Fibroblast of the conjunctiva (primary cell): ENCODE measurements around the gene HDAC7.

Experiments used
- DNase-seq: peaks from one replicate; pipeline ENCODE4 v3.0.0-alpha.2; 2010; ENCODE audit warnings: low read depth

Gene HDAC7

DNA sequence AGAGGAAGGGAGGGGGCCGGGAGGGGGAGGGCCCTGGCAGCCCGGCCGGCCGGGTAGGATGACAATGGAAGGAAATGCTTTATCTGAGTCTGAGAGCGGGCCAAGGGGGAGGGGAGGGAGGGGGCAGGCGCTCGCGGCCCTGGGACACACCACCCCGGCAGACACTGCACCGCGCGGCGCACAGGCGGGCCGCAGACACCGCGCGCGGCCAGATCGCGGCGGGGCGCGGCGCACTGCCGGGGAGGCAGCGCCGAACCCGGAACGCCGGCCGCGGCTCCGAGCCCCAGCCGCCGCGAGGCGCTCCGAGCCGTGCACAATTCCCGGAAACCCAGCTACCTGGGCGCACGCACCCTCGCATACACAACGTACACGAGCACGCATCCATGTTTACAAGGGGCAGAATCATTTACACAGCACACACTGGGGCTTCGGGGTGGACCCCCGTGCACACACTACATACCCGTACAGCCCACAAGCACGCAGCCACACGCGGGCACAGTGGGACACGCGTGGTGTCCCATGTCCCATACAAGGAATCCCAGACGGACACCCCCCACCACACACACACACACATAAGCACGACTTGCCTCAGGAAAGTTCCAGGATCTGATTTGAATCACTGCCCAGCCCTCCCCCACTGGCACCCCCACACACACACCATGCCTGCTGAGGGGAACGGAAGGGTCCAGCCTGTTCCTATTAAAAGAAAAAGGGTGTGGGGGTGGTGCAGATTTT lies at the start of gene HDAC7:
TSS of gene HDAC7 (minus strand) at position 8 of the 735 bp plus-strand sequence. CDS start 118 bp downstream, outside the sequence.
- peak; percentile 75 for DNase-seq

DNA sequence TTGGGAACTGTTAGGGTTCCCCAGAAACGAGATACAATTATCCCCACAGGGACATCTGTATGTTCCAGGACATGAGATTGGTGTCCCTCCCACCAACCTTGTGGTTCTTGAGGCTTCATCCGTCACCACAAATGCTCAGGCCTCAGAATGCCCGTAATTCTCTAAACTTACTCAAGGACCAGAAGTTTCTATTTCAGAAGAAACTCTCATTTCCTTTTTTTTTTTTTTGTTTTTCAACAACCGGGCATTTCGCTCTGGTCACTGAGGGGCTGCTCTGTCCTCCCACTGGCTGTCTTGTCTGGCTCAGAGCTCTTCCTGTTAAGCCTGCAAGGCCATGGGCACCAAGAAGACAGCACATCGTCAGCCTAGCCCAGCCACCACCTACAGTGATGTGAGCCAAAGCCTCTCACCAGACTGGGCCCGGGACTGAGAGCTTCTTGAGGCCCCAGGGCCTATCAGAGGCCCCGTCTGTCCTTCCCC lies 48.9 kb upstream of the HDAC7 start:
- no peak for DNase-seq

DNA sequence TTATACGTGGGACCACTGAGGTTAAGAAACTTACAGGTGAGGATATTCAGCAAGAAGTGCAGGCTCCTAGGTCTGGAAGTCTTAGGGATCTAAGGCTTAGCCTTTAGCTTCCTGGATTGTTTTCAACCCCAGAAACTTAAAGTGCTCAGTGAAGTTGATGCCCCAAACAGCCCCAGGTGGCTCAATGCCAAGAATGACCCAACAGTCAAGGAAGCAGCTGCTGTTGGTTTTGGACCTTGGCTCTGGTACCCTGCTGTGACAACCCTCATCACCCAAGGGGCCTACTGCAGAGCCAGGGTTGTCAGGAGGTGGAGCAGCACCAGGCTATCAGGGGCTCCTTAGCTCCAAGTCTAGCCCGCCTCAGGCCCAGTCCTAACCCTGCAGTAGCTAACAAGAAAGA lies 48.3 kb upstream of the HDAC7 start:
- DNase-seq = no peak

DNA sequence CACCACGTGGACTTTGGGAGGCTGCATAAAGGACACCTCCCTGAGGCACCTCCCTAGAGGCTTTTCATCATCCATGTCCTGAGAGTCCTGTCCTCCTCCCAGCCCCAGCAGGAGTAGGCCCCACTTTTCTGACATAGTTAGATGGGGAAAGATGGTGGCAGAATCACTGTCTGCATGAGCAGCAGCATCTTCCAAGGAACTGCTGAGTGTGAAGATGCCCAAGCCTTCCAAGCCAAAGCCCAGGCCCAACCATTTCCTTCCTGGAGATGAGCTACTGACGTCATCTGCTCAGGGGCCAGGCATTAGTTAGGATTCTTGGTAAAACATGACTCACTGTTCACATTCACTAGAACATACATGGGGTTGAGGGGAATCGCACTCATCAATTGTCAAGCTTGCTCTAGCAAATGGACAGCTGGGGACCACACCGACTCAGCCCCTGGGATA lies 47.8 kb upstream of the HDAC7 start:
- peak; percentile 47 for DNase-seq

DNA sequence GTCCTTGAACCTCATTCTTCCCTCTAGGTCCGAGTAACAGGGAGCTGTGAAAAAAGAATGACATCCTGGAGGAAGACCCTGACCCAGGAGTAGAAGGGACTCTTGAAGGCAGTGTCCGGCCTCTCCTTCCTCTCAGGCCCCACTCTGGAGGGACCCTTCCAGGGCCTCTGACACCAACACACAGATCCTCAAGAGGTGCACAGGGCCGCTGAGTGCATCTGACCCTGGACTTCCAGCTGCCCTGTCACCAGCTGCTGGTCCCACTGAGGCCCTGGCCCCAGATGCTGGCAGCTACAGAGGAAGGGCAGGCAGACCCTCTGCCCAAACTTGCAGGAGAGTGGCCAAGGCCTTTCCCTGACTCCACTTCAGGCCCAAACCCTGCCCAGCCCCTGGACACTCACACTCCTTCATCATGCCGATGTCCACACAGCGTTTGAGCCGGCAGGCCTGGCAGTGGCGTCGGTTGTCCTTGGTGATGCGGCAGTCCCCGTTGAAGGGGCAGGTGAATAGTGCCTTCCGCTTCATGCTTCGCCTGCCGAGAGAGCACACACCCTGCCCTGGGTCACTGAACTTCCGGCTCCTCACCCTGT lies 45.0 kb upstream of the HDAC7 start:
- no peak for DNase-seq

DNA sequence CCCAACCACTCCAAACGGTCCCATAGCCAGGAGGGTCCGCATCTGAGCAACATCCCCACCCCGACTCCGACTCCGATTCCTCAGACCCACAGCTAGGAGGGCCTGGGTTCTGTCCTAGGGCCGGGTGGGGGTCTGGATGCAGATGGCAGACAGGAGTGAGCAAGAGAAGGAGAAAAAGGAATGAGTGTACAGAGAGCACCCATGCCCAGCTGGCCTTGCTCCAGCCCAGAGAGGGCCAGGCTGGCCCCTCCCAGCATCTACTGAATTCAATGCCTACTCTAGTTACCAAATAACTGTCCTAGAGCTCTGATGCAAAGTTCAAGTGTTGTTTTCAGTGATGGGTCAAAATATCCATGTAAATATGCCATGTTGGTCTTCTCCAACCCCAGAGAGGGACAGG lies 44.3 kb upstream of the HDAC7 start:
- DNase-seq = no peak

DNA sequence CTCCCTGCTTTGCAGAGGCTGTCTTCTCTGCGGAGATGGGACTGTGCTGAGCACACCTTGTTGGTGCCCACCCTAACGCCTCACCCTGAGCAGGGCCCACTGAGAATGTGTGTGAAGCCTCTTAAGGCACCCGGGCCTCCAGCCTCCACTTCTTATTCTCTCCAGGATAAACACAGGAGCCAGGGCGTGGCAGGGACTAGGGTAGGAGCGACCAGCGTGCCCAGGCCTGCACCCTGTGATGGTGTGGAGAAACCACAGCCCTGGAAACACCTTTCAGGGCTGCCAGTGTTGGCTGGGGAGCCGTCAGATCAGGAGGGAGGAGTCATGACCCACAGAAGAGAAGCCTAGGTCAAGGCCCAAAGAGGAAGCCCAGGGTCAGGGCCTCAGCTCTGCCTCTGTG lies 43.8 kb upstream of the HDAC7 start:
- no peak for DNase-seq

DNA sequence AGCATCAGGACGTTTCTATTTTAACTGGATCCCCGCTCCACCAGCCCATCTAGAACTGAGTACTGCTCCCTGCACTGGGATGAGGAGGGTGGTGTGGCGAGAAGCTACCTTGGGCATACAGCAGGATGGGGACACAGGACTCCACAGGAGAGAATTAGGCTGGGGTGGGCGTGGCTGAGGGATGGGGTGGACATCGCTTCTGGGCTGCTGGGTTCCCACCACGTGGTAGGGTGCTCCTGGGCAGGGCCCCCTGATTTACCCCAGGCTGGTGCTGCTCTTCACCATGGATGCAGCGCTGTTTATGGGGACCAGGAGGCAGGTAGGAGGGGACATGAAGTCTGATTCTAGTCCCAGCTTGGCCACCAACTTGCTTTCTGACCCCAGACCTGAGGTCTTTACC lies 43.2 kb upstream of the HDAC7 start:
- no peak for DNase-seq

DNA sequence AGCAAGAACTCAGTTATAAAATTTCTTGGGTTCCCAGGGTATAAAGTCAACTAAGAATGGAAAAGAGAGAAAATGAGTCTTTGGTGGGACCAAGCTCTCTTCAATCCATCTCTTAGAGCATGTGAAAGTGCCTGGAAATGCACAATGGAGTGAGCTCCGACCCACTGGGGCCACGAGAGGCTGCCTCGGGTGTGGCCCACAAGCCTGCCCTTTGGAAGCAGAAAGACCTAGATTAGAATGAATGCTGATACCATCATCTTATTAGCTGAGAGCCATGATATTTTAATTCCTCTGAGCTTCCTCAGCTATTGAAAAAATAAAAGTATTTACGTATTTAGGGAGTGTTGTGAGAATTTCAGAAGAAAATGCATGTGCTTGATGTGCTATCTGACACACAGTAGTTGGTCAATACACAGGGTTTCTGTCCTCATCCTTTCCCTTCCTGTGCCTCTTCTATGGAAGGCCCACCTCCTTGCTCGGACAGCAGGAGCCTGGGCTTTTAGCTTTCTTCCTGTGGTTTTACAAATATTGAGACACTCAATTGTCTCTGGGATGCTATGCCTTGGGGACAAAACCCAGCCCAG lies 42.6 kb upstream of the HDAC7 start:
- DNase-seq = no peak

DNA sequence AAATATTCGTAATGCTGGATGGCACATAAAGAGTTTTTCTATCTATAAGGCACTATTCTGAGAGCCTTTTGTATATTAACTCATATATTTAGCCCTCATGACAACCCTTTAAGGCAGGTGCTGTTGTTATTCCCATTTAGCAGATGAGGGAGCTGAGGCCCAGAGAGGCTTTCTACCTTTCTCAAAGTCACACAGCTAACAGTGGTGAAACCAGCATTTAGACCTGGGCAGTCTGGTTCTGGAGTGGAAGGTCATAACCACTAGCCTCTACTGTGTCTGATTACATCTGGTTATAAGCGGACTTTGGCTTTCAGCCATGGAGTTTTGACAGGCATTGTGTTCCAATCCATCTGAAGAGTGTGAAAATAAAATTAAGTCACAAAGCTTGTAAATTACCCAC lies 41.2 kb upstream of the HDAC7 start:
- DNase-seq = no peak

DNA sequence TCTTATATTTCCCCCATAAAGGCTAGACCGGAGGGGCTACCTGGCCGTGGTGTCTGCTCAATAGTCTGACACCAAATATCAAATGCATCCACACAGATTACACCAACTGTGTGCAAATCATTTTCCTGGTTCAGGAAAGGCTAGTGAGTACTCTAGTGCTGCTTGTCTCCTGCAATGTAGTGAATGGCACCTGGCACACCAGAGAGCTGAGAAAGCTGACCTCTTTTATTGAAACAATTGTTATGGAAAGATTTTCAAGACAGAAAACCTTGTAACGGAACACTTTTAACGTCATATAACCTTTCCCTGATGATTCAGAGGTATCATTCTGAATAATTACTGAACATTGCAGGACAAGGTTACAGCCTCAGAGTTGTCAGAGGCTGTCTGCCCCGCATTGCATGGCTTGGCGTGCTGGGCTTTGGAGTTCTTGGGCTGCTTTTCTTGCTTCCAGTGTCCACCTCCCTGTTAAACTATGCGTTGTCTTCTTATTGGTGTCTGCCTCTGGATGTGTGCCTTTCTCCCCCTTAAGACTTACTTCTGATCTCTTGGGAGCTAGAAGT lies 40.7 kb upstream of the HDAC7 start:
- DNase-seq = no peak

DNA sequence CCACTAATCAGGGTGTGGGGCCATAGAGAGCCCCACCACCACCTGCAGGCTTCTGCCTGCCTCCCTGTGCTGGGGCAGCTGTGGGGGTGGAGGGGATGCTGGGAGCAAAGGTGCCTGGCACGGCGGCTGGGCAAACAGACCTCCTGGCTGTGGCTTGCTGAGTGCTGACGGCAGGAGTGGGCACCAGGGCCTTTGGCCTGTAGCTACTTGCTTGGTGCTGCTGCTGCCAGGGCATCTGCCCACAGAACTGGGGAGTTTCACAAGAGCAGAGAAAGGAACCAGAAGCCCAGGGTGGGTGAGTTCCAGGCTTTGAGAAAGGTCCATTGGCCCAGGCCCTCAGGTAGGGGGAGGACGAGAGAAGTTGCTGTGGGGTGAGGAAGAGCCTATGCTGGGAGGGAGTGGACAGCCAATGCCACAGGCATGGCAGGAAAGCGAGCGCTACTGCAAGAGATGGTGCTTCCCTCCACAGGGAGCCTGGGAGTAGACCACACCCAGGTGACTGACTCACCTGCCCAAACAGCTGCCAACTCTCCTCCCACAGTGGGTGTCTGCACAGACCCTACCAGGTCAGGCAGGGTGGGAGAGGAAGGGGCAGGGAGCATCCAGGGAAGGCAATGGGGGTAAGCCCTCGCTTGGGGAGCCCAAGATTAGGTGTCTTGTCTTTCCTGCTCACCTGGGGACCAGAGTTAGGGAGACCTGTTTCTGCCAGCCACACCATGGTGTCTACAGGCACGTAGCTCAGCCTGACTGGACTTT lies 39.0 kb upstream of the HDAC7 start:
- DNase-seq = no peak

DNA sequence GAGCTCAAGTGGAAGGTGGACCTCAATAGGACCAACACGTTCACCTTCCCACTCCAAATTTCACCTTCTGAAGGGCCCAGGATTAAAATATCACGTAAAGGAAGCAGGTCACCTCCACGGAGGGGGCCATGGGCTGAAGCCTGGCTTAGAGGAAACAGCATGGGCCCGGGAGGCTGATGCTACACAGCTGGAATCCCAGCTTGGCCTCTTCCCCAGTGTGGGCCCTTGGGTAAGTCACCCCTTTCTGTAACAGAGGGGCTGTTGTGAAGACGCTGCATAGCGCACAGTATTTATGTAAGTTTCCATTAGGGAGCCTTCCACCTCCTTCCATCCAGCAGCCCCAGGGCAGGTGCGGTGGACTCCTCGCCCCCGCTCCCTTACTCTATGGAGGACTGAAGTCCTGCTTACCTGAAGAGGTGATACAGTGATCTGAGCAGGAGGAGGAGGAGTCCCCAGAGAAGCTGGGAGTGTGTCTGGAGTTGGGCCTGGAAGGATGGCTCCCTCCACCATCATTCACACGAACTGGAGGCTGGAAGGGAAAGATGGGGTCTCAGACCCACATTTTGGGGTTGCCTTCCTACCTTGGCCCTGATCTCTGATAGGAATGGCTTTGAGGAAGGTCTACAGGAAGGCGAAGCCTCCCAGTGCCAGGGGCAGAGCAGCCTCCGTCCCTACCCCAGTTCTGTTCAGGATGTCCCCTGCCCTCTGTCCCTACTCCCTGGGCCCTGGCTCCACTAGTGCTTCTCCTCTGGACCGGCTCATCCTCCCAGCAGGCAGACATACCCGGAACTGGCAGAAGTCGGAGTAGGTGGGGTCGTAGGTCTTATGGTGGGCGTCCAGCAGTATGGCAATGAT lies 37.2 kb upstream of the HDAC7 start:
- DNase-seq = no peak

DNA sequence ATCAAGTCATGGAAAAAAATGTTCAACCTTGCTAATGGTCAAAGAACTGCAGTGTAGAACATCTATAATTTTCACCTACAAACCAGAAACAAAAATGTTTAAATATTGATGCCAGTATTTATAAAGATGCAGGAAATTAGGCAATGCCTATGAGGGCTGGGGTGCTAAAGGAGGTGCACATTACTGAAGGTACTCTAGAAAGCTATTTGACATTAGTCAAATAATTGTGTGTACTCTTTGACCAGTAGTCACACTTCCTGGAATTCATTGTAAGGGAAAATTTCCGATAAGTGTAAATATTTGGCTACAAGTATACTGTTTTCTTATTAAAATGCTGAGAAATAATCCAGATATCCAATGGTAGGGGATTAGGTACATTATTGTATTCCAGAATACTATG lies 36.4 kb upstream of the HDAC7 start:
- DNase-seq = no peak

DNA sequence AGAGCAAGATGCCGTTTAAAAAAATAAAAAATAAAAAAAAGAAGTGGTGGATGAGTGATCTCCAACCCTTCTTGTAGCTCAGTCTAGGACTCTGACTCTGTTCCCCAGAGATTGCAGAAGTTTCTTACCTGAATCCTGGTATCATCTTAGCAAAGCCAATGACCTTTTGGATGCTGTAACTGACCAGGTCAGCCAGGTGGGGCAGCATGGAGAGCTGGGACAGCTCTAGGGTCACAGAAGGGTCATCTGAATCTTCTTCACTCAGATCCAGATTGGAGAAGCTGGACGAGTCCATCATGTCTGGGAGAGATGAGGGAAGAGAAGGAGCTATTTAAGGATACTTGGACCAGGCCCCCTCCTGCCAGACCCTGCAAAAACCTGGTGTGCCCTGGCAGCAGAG lies 35.8 kb upstream of the HDAC7 start:
- DNase-seq = no peak

DNA sequence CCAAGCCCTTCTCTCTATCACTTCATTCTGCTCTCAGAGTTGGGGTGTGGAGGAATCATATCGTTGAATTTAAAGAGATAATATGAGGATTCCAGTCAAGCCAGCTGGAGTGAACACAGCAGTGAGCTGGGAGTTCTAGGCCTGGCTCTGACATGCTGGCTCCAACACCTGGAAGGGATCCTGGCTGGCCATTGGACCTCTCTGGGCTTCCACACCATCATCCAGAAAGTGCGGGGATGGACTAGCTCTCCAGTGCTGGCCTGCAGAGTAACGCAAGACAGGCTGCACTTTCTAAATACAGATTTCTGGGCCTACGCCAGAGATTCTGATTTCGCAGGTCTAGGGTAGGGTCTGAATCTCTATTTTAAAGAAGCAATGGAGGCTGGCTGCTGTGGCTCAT lies 34.8 kb upstream of the HDAC7 start:
- DNase-seq = no peak

DNA sequence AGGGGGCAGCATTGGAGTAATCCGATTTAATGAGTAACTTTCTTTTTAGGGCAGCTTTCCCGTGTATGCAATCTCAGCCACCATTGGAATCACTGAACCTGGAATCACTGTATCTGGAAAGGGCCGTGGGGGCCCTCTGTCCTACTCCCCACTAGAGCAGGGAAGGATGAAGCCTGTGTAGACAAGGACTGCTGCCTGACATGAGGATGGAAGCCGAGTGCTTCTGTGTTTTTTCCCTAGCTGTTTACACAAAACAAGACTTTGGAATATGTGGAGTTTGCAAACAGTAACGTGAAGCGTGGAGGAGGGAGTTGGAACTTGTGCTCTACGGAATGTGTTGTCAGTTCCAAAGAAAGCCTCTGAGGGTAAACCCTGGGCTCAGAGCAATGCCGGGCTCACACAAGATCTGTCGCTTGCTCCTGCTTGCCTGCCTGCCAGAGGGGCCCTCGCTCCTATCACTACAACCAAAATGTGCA lies 32.4 kb upstream of the HDAC7 start:
- no peak for DNase-seq

DNA sequence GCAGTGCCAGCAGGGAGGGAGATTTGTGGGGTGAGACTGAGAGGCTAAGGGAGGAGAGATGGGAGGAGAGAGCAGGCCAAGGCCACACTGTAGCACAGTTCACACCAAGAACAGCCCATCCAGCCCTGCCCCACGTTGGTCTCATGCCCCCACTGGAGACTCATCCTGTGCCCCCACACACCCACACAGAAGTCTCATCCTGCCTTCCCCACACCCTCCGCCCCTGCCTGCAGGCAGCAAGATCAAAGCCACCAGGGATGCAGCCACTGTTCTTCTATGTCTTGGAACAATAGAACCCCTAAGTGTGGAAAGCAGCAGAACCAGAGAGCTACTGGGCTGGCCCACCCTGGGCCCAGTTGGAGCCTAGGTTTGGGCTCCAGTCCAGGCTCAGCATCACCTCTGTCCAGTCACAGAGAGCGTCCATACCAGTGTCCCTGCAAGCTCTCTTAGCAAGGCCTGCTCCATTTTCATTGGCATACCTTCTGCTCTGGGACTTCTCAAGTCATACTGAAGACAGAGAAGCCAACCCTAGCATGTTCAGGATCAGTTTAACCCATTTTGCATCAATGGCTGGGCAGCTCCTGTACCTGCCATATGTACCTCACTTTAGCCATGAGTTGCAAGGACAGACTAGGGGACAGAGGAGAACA lies 31.7 kb upstream of the HDAC7 start:
- DNase-seq = no peak

DNA sequence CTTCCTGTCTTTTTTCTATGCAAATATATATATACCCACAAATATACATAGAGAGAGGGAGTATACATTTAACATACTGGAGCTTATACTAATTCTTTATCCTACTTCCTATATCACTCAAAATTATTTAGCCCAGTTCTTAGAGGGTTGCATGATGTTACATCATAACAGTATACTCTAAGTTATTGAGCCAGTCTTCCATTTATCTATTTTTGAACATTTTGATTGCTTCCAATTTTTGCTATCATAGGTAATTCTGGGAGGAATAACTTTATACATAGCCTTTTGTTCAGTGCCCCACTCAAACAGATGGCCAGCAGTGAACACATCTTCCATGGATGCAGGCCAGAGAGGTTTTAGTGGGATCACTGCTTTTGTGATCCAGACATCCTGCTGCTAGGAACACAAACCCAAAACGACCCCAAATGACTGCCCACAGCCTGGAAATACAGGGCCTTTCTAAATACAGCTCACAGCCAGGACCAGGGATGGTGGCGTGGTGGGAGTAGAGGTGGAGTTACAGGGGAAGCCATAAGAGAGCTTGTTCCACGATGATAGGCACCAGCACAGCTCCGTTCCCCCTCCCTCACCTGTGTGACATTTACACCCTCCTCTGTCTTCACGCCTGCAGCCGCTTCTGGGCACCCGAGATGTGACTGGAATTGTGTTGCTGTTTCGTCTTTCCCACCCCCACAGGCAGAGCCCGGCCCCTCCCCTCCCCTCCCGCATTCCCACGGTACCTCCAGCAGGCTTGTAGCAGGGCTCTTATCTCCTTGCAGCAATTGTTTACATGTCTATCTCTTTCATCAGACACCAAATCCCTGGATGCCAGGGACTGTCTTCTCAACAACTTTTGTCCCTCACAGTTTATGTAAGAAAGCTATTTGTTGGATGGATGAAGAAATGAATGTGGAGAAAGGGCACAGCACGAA lies 30.7 kb upstream of the HDAC7 start:
- no peak for DNase-seq

DNA sequence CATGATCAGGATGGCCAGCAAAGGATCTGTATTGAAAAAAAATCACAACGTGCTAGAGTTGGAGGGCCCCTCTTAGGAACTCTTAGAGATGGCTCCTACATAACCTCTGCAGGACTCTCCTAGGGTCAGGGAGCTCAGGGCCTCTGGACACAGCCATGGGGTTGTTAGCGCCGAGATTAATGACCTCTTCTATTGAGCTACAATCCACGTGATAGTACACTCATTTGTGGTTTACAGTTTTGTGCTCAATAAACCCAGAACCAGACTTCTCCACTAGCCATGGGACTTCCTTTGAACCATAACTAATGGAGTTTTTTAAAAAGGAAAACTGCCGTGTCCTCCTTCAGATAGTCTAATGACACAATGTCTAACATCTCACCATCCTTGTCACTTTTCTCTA lies 29.6 kb upstream of the HDAC7 start:
- no peak for DNase-seq
